GM23338 (cell line): ENCODE results near the gene TCFL5. TPM values are rescaled to one million over a fixed set of nuclear protein-coding genes. Genes with fewer than 3 reads are reported as not detected.

Source experiments
- ATAC-seq: fragments of 200-7000 bp; cut with Tn5 transposase; 3 replicates; pipeline ENCODE4 v1.9.1; 2020
- DNase-seq: peaks from one replicate; pipeline ENCODE4 v3.0.0-alpha.2; 2015; ENCODE audit warnings: low spot score
- H2AFZ ChIP-seq: fragments of 200-600 bp; sonication (generic); 2 replicates; pipeline ENCODE4 v1.8.0; 2016; ENCODE audit warnings: antibody characterized with exemption, mild to moderate bottlenecking, moderate library complexity
- H3F3A ChIP-seq: fragments of 200-600 bp; sonication (generic); replicated peaks from 2 replicates; pipeline ENCODE4 v1.8.0; 2017; ENCODE audit warnings: antibody characterized with exemption, mixed run types, low read depth
- H3K27ac ChIP-seq: fragments of 200-600 bp; sonication (generic); 2 replicates; pipeline ENCODE4 v1.6.1; 2016; ENCODE audit warnings: low read depth
- H3K27me3 ChIP-seq: fragments of 200-600 bp; sonication (generic); 2 replicates; pipeline ENCODE4 v1.8.0; 2016; ENCODE audit warnings: mild to moderate bottlenecking, mixed run types, moderate library complexity; ENCODE audit not compliant: insufficient read depth
- H3K36me3 ChIP-seq: fragments of 200-600 bp; sonication (generic); 2 replicates; pipeline ENCODE4 v1.8.0; 2016; ENCODE audit warnings: mild to moderate bottlenecking; ENCODE audit not compliant: insufficient read depth
- H3K4me1 ChIP-seq: fragments of 200-600 bp; sonication (generic); 2 replicates; pipeline ENCODE4 v1.8.0; 2016; ENCODE audit warnings: mild to moderate bottlenecking, moderate library complexity; ENCODE audit not compliant: insufficient read depth
- H3K4me2 ChIP-seq: fragments of 200-600 bp; sonication (generic); 2 replicates; pipeline ENCODE4 v1.7.1; 2017; ENCODE audit warnings: mixed run types
- H3K4me3 ChIP-seq: fragments of 200-600 bp; sonication (generic); 2 replicates; pipeline ENCODE4 v1.6.1; 2016; ENCODE audit warnings: mixed run types
- H3K79me2 ChIP-seq: fragments of 200-600 bp; sonication (generic); replicated peaks from 2 replicates; pipeline ENCODE4 v1.8.0; 2017; ENCODE audit warnings: mild to moderate bottlenecking; ENCODE audit not compliant: insufficient read depth
- H3K9me2 ChIP-seq: fragments of 200-600 bp; sonication (generic); 2 replicates; pipeline ENCODE4 v1.8.0; 2017; ENCODE audit not compliant: insufficient read depth
- H4K20me1 ChIP-seq: fragments of 200-600 bp; sonication (generic); replicated peaks from 2 replicates; pipeline ENCODE4 v1.8.0; 2017; ENCODE audit warnings: mild to moderate bottlenecking; ENCODE audit not compliant: insufficient read depth
- H3K27ac Mint-ChIP-seq: 2 replicates; pipeline ENCODE4 v1.8.0; 2020; ENCODE audit warnings: inconsistent platforms, mild to moderate bottlenecking, moderate library complexity, mixed read lengths
- H3K27me3 Mint-ChIP-seq: 3 replicates; pipeline ENCODE4 v1.8.0; 2022; ENCODE audit warnings: low read depth, mild to moderate bottlenecking, moderate library complexity, mixed read lengths, inconsistent platforms; ENCODE audit not compliant: insufficient read depth, poor library complexity
- H3K36me3 Mint-ChIP-seq: 3 replicates; pipeline ENCODE4 v1.8.0; 2021; ENCODE audit warnings: low read depth, mild to moderate bottlenecking, inconsistent platforms, moderate library complexity, mixed read lengths
- H3K4me1 Mint-ChIP-seq: 3 replicates; pipeline ENCODE4 v1.8.0; 2020; ENCODE audit warnings: mild to moderate bottlenecking, inconsistent platforms, mixed read lengths
- H3K4me3 Mint-ChIP-seq: 3 replicates; pipeline ENCODE4 v1.8.0; 2021; ENCODE audit warnings: moderate library complexity, mild to moderate bottlenecking, inconsistent platforms, mixed read lengths
- H3K9me3 Mint-ChIP-seq: 3 replicates; pipeline ENCODE4 v1.8.0; 2020; ENCODE audit warnings: moderate library complexity, mild to moderate bottlenecking, inconsistent platforms, mixed read lengths
- CTCF ChIP-seq, 2 experiments: fragments of 200-600 bp in 1 of 2; sonication (generic) in 1 of 2; conservative IDR thresholded peaks; 2 replicates each; pipeline versions ENCODE4 v1.5.1 to v1.6.1; 2016 to 2017; ENCODE audit warnings: antibody characterized with exemption in 2 of 2, low read depth in 2 of 2, mild to moderate bottlenecking in 2 of 2, moderate library complexity in 1 of 2
- EZH2 ChIP-seq: fragments of 200-600 bp; sonication (generic); IDR thresholded peaks from one replicate; pipeline ENCODE4 v1.8.0; 2017; ENCODE audit warnings: antibody characterized with exemption, mild to moderate bottlenecking, low read depth; ENCODE audit not compliant: unreplicated experiment
- JUNB ChIP-seq: IDR thresholded peaks from one replicate; pipeline ENCODE4 v1.6.1; 2016; ENCODE audit warnings: antibody characterized with exemption; ENCODE audit not compliant: unreplicated experiment
- POLR2AphosphoS5 ChIP-seq: IDR thresholded peaks from 2 replicates; pipeline ENCODE4 v1.6.1; 2016; ENCODE audit warnings: antibody characterized with exemption, low read depth
- REST ChIP-seq: IDR thresholded peaks from one replicate; pipeline ENCODE4 v1.6.1; 2018; ENCODE audit warnings: antibody characterized with exemption; ENCODE audit not compliant: unreplicated experiment
- ZNF462 ChIP-seq: fragments of 250-450 bp; sonication (Bioruptor Pico); IDR thresholded peaks from 2 replicates; pipeline ENCODE4 v1.5.0; 2020; ENCODE audit warnings: mild to moderate bottlenecking, moderate library complexity
- polyA plus RNA-seq: library from polyadenylated mRNA; unstranded; fragments of >200 nt; fragmentation: Nextera tagmentation; extraction: Ambion mirVana; gene quantifications from 2 replicates; pipeline ENCODE4 v1.2.1, GENCODE V29; 2016
- total RNA-seq: library from RNA; depleted of rRNA; stranded (reverse); fragments of >200 nt; shearing (Covaris generic); gene quantifications from 2 replicates; pipeline ENCODE4 v1.2.3, GENCODE V29; 2014

TCFL5 gene
- total and polyA plus RNA-seq, 2 experiments from 2014 or later = 5.8 to 19.3 TPM

- Histone ChIP-seq H3K4me2 (no peak overlapping the region), H2AFZ (no peak overlapping the region), H3K36me3 (peaks cover 58% of the 10 kb centered on the region), H3F3A (peaks cover 79% of the 10 kb centered on the region; the same call in 1 of the 2 replicates), H3K27ac (no peak overlapping the region), H3K4me1 (peaks cover 18% of the 10 kb centered on the region), H3K79me2 (no peaks in the 10 kb centered on the region), H3K9me2 (no peaks in the 10 kb centered on the region), H4K20me1 (peaks cover 25% of the 10 kb centered on the region), H3K4me3 (no peak overlapping the region), H3K27me3 (no peaks in the 10 kb centered on the region)
- Mint-ChIP-seq H3K9me3 (no peaks in the 10 kb centered on the region), H3K27me3 (peaks cover 17% of the 10 kb centered on the region), H3K4me1 (peaks cover 35% of the 10 kb centered on the region), H3K27ac (no peak overlapping the region), H3K36me3 (peaks cover 68% of the 10 kb centered on the region), H3K4me3 (no peak overlapping the region)
- TF ChIP-seq JUNB = no peak
- TF ChIP-seq REST = no peak
- no peak for TF ChIP-seq EZH2
- no peak for TF ChIP-seq ZNF462
- no peak for TF ChIP-seq CTCF (conservative IDR thresholded peaks at IDR 0.05; ENCODE audit: low read depth in 2 of 2)
- TF ChIP-seq POLR2AphosphoS5 = no peak
- no peak for DNase-seq
- ATAC-seq = no peak
These were observed 26.2 kb upstream of the TCFL5 start for GRCh38 chr20:62887860-62888239.
